Lung (tissue), 12 donors: ENCODE data around the gene IGFBP7. TPM values are rescaled to one million over a fixed set of nuclear protein-coding genes. Genes with fewer than 3 reads are reported as not detected.

Source experiments
- ATAC-seq: fragments of 200-7000 bp; cut with Tn5 transposase; one replicate; pipeline ENCODE4 v1.9.1; 2020; ENCODE audit warnings: moderate number of reproducible peaks; ENCODE audit not compliant: insufficient read depth, low FRiP score
- DNase-seq, 3 donors: peaks; one replicate each; pipeline ENCODE4 v3.0.0-alpha.2; 2013 to 2017
- H3K27ac ChIP-seq, 2 donors: one replicate each; pipeline ENCODE4 v1.5.1; 2013; ENCODE audit warnings: mild to moderate bottlenecking in 2 of 2, moderate library complexity in 2 of 2, control low read depth in 1 of 2, inconsistent platforms in 1 of 2, low read depth in 1 of 2, low read length in 1 of 2
- H3K27me3 ChIP-seq, 3 donors: one replicate each; pipeline ENCODE4 v1.5.1; 2013; ENCODE audit warnings: low read length in 2 of 3; ENCODE audit not compliant: control insufficient read depth in 3 of 3, insufficient read depth in 3 of 3
- H3K36me3 ChIP-seq, 4 donors: one replicate each; pipeline ENCODE4 v1.5.1; 2013; ENCODE audit warnings: low read length in 4 of 4, mild to moderate bottlenecking in 1 of 4, moderate library complexity in 1 of 4; ENCODE audit not compliant: control insufficient read depth in 4 of 4, insufficient read depth in 4 of 4
- H3K4me1 ChIP-seq, 5 donors: one replicate each; pipeline ENCODE4 v1.5.1; 2013; ENCODE audit warnings: low read length in 5 of 5, mild to moderate bottlenecking in 2 of 5, moderate library complexity in 1 of 5; ENCODE audit not compliant: control insufficient read depth in 5 of 5, insufficient read depth in 5 of 5
- H3K4me3 ChIP-seq: one replicate; pipeline ENCODE4 v1.5.1; 2013; ENCODE audit warnings: mild to moderate bottlenecking, control low read depth, moderate library complexity
- H3K9ac ChIP-seq, 2 donors: one replicate each; pipeline ENCODE4 v1.5.1; 2013; ENCODE audit warnings: low read length in 2 of 2, control low read depth in 1 of 2; ENCODE audit not compliant: insufficient read depth in 1 of 2
- H3K9me3 ChIP-seq, 4 donors: one replicate each; pipeline ENCODE4 v1.5.1; 2013; ENCODE audit warnings: low read length in 3 of 4, mild to moderate bottlenecking in 1 of 4, moderate library complexity in 1 of 4; ENCODE audit not compliant: control insufficient read depth in 4 of 4, insufficient read depth in 3 of 4
- CTCF ChIP-seq: IDR thresholded peaks from 2 replicates; pipeline ENCODE4 v1.5.1; 2012; ENCODE audit warnings: mild to moderate bottlenecking; ENCODE audit errors: control extremely low read depth, extremely low read depth
- WGBS, 2 donors: extraction: QIAGEN DNeasy Blood & Tissue Kit; methylation state at CpG; one replicate each; pipeline ENCODE4 v1.1.7; 2013; 5-methylcytosine and 5-hydroxymethylcytosine counted together
- polyA plus RNA-seq, 2 donors: library from polyadenylated mRNA; stranded (reverse); fragments of 200-250 nt; gene quantifications; one replicate each; pipeline ENCODE4 v1.2.1, GENCODE V29; 2013
- total RNA-seq, 2 donors: library from RNA; depleted of rRNA in 1 of 2; stranded (reverse); fragments of >200 nt in 1 of 2; gene quantifications; one replicate each; pipeline ENCODE4 v1.2.1, GENCODE V29; 2014 to 2021
- donor health status: control.
- donor health status: control.
- donor health status: Bipolar disorder and iron deficiency.
- donor health status: healthy.
- donor health status: DM: yes; HTN: yes; CAD: no.

Gene IGFBP7
- total and polyA plus RNA-seq, 4 donors = 212 to 517 (median 399) TPM

GRCh38 chr4:56990109-56990905 is 119.9 kb downstream of the IGFBP7 start:
- DNase-seq (no peak), ATAC-seq (no peak)
- H3K27me3 ChIP-seq = no peaks in the 10 kb centered on the region
- WGBS, 2 donors = 77 to 88% methylated on average over 6 of the region's 6 CpGs
- H3K9ac ChIP-seq = no peak overlapping the region
- H3K4me3 ChIP-seq = no peak overlapping the region
- no peak for TF ChIP-seq CTCF
- no peak overlapping the region for H3K27ac ChIP-seq
- H3K36me3 ChIP-seq = peaks cover 25 to 38% (median 29%) of the 10 kb centered on the region in 4 donors
- H3K9me3 ChIP-seq = no peaks in the 10 kb centered on the region
- H3K4me1 ChIP-seq = peaks cover 0 to 5% (median 2%) of the 10 kb centered on the region in 5 donors

GRCh38 chr4:56986952-56987351 is 123.2 kb downstream of the IGFBP7 start:
- Histone ChIP-seq H3K4me1 (peaks cover 0 to 15% (median 0%) of the 10 kb centered on the region in 5 donors), H3K27me3 (no peaks in the 10 kb centered on the region), H3K4me3 (no peak overlapping the region), H3K9me3 (no peaks in the 10 kb centered on the region), H3K27ac (no peak overlapping the region), H3K36me3 (peaks cover 20 to 37% (median 24%) of the 10 kb centered on the region in 4 donors), H3K9ac (no peak overlapping the region)
- no peak for TF ChIP-seq CTCF
- DNase-seq (no peak), ATAC-seq (no peak)
- WGBS, 2 donors = 96 to 97% methylated on average over 3 of the region's 3 CpGs

- ATAC-seq = no peak
- no peaks in the 10 kb centered on the region for H3K9me3 ChIP-seq
- peaks cover 18 to 35% (median 21%) of the 10 kb centered on the region in 4 donors for H3K36me3 ChIP-seq
- WGBS, 2 donors = 46 to 81% methylated on average over 1 of the region's 1 CpG
- H3K4me1 ChIP-seq = peaks cover 0 to 18% (median 5%) of the 10 kb centered on the region in 5 donors
- no peak for TF ChIP-seq CTCF
- no peak for DNase-seq
- no peak overlapping the region for H3K4me3 ChIP-seq
- H3K27ac ChIP-seq = no peak overlapping the region
- H3K27me3 ChIP-seq = no peaks in the 10 kb centered on the region
- H3K9ac ChIP-seq = no peak overlapping the region
These were observed 124.0 kb downstream of the IGFBP7 start for GRCh38 chr4:56986192-56986591.
